SHP77 treated with DMSO at 0.1 percent for 48 hours (cell line): ENCODE data around the gene SKI.
A peak's percentile ranks its signal among the peaks of the same experiment; 100 is the strongest.

Experiments used
- DNase-seq: peaks from one replicate; lab custom pipeline; 2025; lab: John Stamatoyannopoulos, UW

The SKI gene

GRCh38 chr1:2228157-2228594, at the start of gene SKI:
SKI (plus strand) TSS chr1:2228319; CDS start chr1:2228767, 448 bp downstream.
- DNase-seq, result no peak

DNA sequence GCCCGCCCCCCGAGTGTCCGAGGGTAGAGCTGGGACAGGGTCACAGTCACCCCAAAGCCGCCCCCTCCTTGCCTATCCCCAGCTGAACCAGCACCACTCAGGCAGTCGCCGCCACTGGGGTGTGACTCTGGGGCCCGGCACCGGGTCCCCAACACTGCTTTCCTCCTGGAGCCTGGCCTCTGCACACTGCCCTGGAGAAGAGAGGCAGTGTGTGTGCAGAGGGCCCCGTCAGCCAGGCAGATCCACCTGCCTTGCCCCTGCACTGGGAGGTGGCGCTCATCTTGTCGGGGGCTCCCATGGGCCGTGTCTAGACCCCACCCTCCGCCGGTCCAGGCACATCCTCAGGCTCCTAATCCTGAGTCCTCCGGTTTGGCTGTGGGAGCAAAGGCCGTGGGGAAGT, 49.2 kb upstream of the SKI start:
- no peak for DNase-seq

DNA sequence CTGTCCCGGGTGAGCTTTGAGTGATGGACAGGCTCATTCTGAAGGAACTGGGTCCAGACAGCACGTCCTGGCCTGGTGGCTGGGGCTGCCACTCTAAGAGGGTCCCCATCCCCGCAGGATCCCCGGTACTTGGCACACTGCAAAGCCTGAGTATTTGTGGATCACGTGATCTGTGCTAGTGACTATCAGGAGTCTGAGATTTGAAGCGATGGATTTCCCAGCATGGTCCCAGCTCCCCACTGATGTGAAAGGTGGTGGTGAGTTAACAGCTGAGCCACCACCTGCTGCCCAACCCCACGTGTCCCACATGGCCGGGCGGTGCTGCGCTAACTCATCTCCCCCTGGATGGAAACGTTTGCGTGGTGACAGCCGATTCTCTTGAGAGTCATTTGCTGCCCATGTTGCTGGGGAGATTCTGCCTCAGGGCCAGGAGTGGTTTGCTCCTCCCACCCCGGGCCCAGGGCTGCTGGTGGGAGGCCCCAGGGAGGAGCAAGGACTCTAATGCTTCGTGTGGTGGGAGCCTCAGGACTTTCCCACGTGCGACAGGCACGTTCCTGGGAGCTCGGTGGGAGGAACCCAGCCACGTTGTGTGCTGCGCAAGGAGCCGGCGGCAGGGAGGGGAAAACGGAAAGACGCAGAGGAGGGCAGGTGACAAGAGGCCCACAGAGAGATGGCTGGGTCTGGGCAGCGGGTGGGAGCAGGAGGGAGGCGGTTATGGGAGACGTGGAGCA, 48.7 kb upstream of the SKI start:
- DNase-seq, result no peak

GRCh38 chr1:2180297-2181245, 47.5 kb upstream of the SKI start:
- no peak for DNase-seq

- no peak for DNase-seq
Observed at GRCh38 chr1:2181271-2181670, 46.8 kb upstream of the SKI start.

GRCh38 chr1:2181752-2182151, 46.4 kb upstream of the SKI start:
- no peak for DNase-seq

DNA sequence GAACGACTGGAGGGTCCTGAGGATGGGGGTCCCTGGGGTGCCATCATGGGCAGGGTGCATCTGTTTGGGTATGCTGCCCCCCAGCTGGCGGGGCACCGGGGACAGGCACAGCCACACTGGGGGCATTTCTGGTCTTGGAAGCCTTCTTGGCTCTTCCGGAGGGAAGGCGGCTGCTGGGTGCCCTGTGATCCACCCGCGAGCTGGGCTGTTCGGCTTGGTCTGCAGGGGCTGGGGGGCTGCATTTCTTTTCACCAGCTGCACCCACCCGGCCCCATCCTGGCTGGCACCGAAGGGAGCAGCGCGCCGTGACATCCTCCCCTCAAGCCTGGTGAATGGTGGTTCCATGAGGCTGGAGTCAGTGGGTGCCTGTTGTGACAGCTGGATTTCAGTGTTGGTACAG, 45.7 kb upstream of the SKI start:
- no peak for DNase-seq

- no peak for DNase-seq
Observed at GRCh38 chr1:2183937-2184334, 44.2 kb upstream of the SKI start.

DNA sequence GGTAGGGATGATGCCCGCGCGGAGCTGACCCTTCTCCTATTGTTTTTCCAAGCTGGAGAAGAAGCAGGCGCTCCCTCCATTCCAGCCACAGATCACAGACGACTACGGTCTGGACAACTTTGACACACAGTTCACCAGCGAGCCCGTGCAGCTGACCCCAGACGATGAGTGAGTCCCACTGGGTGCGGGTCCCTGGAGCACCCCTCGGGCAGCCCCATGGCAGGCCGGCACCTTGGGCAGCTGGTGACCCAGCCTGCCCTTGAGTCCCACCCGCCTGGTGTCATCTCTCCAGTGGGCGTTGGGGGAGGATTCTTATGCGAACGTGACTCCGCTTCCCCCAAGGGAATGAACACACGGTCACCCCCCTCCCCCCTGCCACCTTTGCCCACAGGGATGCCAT, 43.6 kb upstream of the SKI start:
- no peak for DNase-seq

DNA sequence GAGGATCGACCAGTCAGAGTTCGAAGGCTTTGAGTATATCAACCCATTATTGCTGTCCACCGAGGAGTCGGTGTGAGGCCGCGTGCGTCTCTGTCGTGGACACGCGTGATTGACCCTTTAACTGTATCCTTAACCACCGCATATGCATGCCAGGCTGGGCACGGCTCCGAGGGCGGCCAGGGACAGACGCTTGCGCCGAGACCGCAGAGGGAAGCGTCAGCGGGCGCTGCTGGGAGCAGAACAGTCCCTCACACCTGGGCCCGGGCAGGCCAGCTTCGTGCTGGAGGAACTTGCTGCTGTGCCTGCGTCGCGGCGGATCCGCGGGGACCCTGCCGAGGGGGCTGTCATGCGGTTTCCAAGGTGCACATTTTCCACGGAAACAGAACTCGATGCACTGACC, 43.2 kb upstream of the SKI start:
- no peak for DNase-seq

DNA sequence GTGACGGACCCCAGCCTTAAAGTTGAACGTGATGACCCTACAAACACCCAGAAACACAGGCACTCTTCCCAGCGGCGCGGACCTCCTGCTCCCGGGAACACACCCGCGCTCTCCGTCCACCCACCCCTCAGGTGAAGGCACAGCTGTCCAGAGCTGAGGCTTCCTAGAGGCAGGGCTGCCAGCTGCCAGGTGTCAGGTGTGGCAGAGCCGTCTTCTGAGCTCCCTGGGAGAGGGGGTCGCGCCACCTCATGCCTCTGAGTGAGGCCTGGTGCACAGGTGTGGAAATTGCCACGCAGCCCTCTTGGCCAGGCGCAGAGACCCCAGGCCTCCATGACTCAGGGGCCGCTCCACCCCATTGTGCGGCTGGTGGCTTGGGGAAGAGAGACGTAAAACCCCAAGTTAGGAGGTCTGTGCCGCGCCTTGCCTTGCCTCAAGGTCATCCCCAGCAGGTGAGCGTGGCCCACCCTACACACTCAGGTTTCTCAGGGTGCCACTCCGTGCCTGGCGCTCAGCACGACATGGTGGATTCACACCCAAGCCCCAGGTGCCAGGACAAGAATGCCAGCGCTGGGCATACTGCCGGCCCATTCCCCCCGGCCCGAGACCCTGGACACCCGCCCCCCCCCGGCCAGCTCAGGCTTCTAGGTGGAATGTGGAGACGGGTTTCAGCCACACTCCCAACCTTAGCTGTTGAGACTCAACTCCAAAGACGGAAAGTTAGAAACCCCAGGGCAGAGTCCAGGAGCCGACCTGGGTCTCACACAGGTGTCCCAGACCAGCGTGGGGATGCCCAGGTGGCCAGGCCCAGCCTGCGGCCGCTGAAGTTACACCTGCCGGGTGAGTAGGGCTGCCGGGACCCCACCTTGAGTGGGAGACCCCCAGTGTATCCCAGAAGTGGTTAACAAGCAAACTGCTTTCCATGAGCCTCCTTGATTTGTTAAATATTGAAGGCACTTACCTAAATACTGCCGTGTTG, 42.0 kb upstream of the SKI start:
- no peak for DNase-seq

DNA sequence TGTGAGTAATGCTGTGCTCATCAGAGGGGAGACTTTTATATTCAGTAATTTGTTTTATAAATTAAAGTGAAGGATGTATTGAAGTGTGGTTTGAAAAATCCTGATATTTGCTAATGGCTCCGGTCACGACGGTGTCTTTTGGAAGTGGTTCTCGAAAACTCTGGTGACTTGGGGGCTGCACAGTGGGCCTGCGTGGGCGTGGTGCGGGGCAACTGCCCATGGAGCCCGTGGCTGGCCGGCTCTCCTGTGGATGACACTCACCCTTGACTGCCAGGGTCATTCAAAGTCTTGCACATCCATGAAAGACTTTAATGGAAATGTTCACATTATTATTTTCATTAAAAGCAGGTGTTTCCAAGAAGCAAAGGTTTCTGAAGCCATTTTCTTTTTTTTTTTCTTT, 41.2 kb upstream of the SKI start:
- DNase-seq, result no peak

- DNase-seq, result no peak
Observed at GRCh38 chr1:2187619-2188018, 40.5 kb upstream of the SKI start.

DNA sequence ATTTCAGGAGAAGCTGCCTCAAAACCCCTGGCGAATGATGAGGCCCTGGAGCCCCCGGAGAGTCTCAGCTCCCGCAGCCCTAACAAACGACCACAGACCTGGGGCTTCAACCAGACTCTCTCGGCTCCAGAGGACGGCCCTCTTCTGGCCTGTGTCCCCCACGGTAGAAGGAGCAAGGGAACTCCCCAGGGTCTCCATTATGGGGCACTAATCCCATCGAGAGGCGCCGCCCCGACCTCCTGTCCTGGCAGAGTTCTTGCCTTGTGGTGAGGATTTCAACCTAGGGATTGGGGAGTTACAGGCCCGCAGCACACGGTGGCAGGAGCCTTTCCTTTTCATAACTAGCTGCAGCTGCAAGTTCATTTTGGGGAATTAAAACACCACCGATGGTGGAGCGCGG, 39.8 kb upstream of the SKI start:
- no peak for DNase-seq

- peak; percentile 89 for DNase-seq
Observed at GRCh38 chr1:2189459-2190425, 38.4 kb upstream of the SKI start.

DNA sequence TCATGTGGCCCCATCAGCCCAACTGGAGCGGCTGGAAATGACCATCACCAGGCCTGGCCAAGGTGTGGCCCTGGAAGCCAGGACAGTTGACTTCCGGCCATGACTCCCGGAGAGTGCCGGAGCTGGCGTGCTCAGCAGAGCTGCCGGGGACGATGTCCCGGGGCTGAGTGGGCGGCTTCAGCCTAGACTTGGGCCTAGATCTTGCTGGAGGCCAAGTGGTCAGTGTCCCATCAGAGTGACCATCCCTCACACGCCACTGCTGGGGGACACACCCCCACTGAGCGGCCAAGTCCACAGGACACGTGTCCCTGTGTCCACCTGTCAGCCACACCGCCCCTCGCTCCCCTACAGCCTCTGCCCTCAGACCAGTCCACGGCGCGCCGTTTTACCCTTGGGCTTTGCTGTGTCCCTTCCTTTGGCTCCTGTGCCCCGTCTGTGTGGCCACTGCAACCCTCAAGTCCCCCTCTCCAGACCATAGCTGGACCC, 37.6 kb upstream of the SKI start:
- no peak for DNase-seq

DNA sequence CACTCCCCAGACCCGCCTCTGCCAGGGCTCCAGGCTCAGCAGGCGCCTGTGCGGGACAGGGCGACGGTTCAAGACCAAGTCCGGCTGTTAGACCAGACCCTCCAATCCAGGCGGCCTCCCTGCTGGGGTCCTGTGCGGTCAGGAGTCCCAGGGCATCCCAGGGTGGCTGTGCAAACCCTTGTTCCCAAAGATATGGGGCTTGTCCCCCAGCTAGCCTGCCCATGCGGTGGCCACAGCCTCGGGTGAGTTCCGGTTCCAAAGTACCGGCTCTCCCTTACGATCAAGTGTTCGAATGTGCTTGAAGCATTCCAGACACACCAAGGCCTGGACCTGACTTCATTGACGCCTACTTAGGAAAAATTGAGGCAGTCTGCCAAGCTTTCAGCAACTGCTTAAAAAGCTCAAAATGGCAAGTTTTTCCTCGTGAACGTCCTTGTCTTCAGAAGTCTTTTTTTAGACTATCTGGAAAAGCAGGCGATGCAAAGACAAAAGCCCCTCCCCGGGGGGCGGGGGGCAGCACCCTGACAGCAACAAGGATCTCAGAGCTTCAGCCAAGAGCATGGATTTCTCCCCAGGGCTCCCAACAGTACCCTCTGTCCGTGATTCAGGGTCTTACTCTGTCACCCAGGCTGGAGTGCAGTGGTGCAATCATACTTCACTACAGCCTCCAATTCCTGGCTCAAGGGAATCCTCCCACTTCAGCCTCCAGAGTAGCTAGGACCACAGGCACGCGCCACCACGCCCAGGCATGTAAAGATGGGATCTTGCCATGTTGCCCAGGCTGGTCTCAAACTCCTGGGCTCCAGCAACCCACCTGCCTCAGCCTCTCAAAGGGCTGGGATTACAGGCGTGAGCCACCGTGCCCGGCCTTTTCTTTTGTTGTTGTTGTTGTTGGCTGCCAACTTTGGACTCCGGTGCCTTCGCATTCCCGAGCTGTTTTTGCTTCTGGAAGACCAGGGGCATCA, 35.8 kb upstream of the SKI start:
- DNase-seq, result no peak

DNA sequence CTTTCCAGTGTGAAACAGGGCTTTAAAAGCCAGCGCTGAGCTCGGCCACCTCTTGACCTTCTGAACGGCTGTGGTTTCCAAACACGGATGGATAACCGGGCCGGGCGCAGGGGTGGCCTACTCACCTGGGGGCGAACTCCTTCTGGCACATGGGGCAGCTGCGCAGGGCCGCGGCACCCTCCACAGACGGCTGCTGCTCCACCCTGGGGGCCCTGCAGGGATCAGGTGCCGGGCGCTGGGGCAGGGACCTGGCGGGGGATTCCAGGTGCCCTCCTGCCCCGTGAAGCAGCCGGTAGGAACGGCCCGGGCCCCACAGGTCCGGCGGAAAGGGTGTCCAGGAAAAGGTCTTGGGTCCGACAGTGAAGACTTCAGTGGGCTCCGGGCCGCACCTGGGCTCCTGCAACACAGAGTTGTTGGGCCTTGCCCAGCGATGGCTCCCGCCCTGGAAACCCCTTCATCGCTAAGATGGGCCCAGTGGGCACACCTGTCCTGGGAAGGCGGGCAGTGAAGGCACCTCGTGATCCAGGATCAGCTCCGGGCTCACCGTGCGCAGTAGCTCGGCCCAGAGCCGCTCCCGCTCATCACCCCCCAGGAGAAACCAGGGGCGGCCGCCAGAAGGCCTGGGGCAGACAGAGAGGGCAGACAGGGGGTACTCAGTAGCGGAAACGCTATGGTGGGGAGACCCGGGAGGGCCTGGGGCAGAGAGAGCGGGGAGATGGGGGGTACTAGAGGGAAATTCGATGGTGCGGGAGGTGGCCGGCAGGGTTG, 34.4 kb upstream of the SKI start:
- DNase-seq, result no peak
